ENCODE results near the gene SHKBP1. TPM values are rescaled to one million over a fixed set of nuclear protein-coding genes. Genes with fewer than 3 reads are reported as not detected.

Gene SHKBP1
- total RNA-seq, 1 experiment from 2014 or later, result 43.0 TPM

DNA sequence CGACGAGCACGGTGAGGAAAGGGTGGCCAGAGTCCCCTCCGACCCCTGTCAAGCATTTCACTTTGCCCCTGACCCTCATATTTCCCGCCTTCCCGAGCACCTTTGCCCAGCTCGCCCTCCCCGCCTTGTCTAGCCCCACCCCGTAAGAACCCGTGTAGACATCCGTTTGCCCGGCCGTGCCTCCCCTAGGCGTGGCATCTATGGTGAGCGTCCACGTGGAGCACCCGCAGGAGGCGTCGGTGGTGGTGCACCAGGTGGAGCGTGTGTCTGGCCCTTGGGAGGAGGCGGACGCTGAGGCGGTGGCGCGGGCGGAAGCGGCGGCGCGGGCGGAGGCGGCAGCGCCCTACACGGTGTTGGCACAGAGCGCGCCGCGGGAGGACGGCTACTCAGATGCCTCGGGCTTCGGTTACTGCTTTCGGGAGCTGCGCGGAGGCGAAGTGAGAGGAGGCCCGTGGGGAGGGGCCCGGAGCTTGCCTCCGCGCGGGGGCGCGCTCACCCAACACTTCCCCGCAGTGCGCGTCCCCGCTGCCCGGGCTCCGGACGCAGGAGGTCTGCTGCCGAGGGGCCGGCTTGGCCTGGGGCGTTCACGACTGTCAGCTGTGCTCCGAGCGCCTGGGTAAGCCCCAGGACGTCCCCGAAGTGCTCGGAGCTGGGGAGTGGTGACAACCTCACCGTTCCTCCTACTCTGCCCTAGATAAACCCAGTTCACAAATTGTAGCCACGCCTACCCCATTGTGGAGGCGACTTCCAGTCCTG lies 28.7 kb downstream of the SHKBP1 start:
- intact Hi-C loops (cut with micrococcal nuclease), result loop anchor here (1.0 kb wide), 1 partner anchor 29 kb away; no protein-coding TSS in a partner anchor
- H3K27me3 ChIP-seq (ENCODE audit: low read length), result no peaks in the 10 kb centered on the region
- TF ChIP-seq EZH2 (IDR thresholded peaks at IDR 0.05; ENCODE audit: low read length, unreplicated experiment), result no peak
- peak; percentile 40 for TF ChIP-seq CTCF (conservative IDR thresholded peaks at IDR 0.05; ENCODE audit: low read depth, low read length)
- TF ChIP-seq EZH2phosphoT487 (IDR thresholded peaks at IDR 0.05; ENCODE audit: borderline replicate concordance, low read length), result peak; percentile 89
- H3K9me3 ChIP-seq (ENCODE audit: low read length), result no peaks in the 10 kb centered on the region
- H3K9ac ChIP-seq (ENCODE audit: low read length), result peak overlapping the region; percentile 48
- H3K4me2 ChIP-seq (ENCODE audit: low read length), result peak overlapping the region; percentile 97
- peaks cover 32% of the 10 kb centered on the region for H3K4me1 ChIP-seq (ENCODE audit: insufficient read depth, low read length)
- peak overlapping the region; percentile 45 for H3K27ac ChIP-seq (ENCODE audit: low read length)
- no peaks in the 10 kb centered on the region for H3K9me2 ChIP-seq (replicated peaks; ENCODE audit: low read length)
- CTCF ChIA-PET, result interaction anchor here (0.6 to 1.2 kb wide), 4 partner anchors 27 to 61 kb away, joined by 4 to 9 read pairs (median 4); no protein-coding TSS in a partner anchor
- no peaks in the 10 kb centered on the region for H3F3A ChIP-seq (ENCODE audit: low read length, unreplicated experiment)
- peak; percentile 83 for DNase-seq
- H3K36me3 ChIP-seq (ENCODE audit: low read depth, low read length), result no peaks in the 10 kb centered on the region
- no peaks in the 10 kb centered on the region for H4K20me1 ChIP-seq (ENCODE audit: low read length)
- no peaks in the 10 kb centered on the region for H3K79me2 ChIP-seq (ENCODE audit: low read length)
- H3K4me3 ChIP-seq (ENCODE audit: low read length), result peak overlapping the region; percentile 71
- peak overlapping the region; percentile 76 for H2AFZ ChIP-seq (ENCODE audit: low read length)
- POLR2A ChIA-PET (ENCODE audit: unreplicated experiment), result interaction anchor here (0.6 to 0.7 kb wide), 2 partner anchors 28 to 319 kb away, joined by 4 to 5 read pairs; no protein-coding TSS in a partner anchor
- TSS peak; percentile 34 for BruUV-seq (replicated peaks)
- ATAC-seq, result peak; percentile 57

DNA sequence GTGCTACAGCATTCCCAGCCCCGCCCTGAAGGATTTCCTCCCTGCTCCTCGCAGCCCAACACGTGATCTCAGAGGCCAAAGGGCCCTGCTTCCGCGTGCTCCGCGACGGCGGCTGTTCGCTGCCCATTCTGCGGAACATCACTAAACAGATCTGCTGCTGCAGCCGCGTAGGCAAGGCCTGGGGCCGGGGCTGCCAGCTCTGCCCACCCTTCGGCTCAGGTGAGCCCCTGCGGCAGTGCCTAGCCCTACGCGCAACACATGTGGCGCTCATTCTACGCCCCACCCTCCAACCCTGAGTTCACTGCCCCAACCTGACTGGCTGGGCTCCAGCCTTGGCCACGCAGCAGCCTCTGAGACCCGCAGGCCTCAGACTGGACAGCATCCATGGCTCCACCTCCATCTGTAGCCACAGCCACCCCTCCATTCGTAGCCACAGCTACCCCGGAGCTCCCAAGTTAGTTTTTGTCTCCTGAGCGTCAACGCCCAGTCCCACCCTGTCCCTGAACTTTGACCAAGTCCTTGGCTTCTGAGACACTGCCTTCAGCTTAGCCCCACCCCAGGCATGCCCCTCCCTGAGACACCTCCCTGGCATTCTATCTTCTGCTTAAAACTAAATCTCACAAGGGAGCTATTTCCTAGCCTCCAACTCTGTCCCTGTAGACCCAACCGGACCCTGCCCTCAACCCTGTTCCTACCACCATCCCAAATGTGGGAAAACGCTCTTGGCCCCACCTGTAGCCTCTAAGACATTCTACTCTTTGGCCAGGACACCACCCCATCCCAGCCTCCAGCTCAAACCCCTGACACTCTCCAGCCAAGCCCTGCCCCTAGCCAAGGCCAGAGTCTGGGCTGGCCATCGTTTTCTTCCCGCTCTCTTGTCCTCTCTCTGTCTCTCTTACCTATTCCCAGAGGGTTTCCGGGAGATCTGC lies 30.9 kb downstream of the SHKBP1 start:
- ChIA-PET POLR2A (ENCODE audit: unreplicated experiment) (no interaction called here), CTCF (interaction anchor here (1.0 kb wide), 1 partner anchor 27 kb away, joined by 5 read pairs; no protein-coding TSS in a partner anchor)
- Histone ChIP-seq H3K27ac (ENCODE audit: low read length) (no peak overlapping the region), H3K4me3 (ENCODE audit: low read length) (no peak overlapping the region), H3K36me3 (ENCODE audit: low read depth, low read length) (no peaks in the 10 kb centered on the region), H3K9me3 (ENCODE audit: low read length) (no peaks in the 10 kb centered on the region), H3K9me2 (replicated peaks; ENCODE audit: low read length) (no peaks in the 10 kb centered on the region), H3K27me3 (ENCODE audit: low read length) (no peaks in the 10 kb centered on the region), H3F3A (ENCODE audit: low read length, unreplicated experiment) (no peaks in the 10 kb centered on the region), H3K4me2 (ENCODE audit: low read length) (no peak overlapping the region), H3K4me1 (ENCODE audit: insufficient read depth, low read length) (peaks cover 36% of the 10 kb centered on the region), H3K9ac (ENCODE audit: low read length) (no peak overlapping the region), H2AFZ (ENCODE audit: low read length) (no peak overlapping the region), H4K20me1 (ENCODE audit: low read length) (no peaks in the 10 kb centered on the region), H3K79me2 (ENCODE audit: low read length) (no peaks in the 10 kb centered on the region)
- ATAC-seq (no peak), DNase-seq (no peak)
- intact Hi-C loops (cut with micrococcal nuclease), result no loop called here
- no peak for TF ChIP-seq CTCF (conservative IDR thresholded peaks at IDR 0.05; ENCODE audit: low read depth, low read length)
- no peak for TF ChIP-seq EZH2 (IDR thresholded peaks at IDR 0.05; ENCODE audit: low read length, unreplicated experiment)
- no peak for TF ChIP-seq EZH2phosphoT487 (IDR thresholded peaks at IDR 0.05; ENCODE audit: borderline replicate concordance, low read length)
- BruUV-seq (replicated peaks), result no TSS peak

All from PC-3 (cell line).